Adrenal gland (tissue), 5 donors: ENCODE results near the gene NAA40.

Source experiments
- POLR2A ChIP-seq, 2 donors: fragments of 450-650 bp; IDR thresholded peaks; one replicate each; pipeline ENCODE4 v1.6.1; 2017; ENCODE audit warnings: antibody characterized with exemption in 2 of 2, mild to moderate bottlenecking in 2 of 2, moderate library complexity in 1 of 2
- TF ChIP-seq, protein P1 (sequence below), 6 experiments: fragments of 450-650 bp in 4 of 6; fragments of 200-600 bp in 2 of 6; sonication (generic) in 1 of 6; IDR thresholded peaks; 1 replicate in 5 of 6; 2 replicates in 1 of 6; pipeline versions ENCODE4 v1.5.1 to v1.8.0; 2016 to 2021; ENCODE audit warnings: antibody characterized with exemption in 6 of 6, mild to moderate bottlenecking in 2 of 6, moderate library complexity in 1 of 6
- donor health status: DM: no; HTN: no; CAD: no.

DNA sequence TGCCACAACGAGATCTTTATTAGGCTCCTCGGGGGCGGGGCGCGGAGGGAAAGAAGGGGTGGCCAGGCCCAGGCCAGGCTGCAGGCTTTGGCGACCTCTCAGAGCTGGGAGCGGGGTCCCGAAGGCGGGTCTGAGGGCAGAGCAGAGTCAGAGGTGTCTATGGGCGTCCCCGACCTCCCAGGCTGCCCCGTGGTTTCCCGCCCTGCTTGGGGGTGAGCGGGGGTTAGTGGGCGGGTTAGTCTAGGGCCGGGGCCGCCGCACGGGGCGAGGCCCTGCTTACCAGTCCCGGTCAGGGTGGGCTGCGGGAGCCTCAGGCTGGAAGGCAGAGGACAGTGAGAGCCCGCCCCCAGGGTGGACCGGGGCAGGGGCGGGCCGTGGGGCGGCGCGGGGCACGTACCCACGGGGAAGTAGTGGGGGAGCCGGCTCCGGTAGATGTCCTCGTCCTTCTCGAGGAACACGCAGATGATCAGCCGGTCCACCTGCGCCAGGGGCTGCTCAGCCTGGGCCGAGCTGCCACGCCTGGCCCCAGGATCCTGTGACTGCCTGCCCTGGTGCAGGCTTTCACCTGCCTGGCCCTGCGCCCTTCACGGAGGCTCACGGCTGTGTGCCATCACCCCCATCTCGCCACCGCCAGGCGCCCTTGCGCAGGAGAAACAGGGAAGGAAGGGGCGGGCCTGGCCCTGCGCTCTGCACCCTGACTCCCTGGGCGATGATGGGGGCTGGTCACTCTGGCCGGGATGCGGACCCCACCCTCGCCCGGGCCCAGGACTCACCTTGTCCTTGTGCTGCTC is 60.0 kb downstream of the NAA40 start:
- TF ChIP-seq, protein P1, sequence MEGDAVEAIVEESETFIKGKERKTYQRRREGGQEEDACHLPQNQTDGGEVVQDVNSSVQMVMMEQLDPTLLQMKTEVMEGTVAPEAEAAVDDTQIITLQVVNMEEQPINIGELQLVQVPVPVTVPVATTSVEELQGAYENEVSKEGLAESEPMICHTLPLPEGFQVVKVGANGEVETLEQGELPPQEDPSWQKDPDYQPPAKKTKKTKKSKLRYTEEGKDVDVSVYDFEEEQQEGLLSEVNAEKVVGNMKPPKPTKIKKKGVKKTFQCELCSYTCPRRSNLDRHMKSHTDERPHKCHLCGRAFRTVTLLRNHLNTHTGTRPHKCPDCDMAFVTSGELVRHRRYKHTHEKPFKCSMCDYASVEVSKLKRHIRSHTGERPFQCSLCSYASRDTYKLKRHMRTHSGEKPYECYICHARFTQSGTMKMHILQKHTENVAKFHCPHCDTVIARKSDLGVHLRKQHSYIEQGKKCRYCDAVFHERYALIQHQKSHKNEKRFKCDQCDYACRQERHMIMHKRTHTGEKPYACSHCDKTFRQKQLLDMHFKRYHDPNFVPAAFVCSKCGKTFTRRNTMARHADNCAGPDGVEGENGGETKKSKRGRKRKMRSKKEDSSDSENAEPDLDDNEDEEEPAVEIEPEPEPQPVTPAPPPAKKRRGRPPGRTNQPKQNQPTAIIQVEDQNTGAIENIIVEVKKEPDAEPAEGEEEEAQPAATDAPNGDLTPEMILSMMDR (IDR thresholded peaks at IDR 0.05): no peak
- TF ChIP-seq POLR2A (IDR thresholded peaks at IDR 0.05): no peak
